Heart left ventricle (tissue), 13 donors: Measurements from ENCODE around the gene AMPD3.

Experiments
- POLR2A ChIP-seq, 2 donors: fragments of 450-650 bp; IDR thresholded peaks; one replicate each; pipeline ENCODE4 v1.6.1; 2017; ENCODE audit warnings: antibody characterized with exemption in 2 of 2, mild to moderate bottlenecking in 2 of 2, moderate library complexity in 2 of 2
- TF ChIP-seq, protein P1 (sequence below), 12 donors: fragments of 200-600 bp; sonication (generic) in 4 of 12; IDR thresholded peaks; one replicate each; pipeline versions ENCODE4 v1.5.0 to v1.8.0; 2018 to 2022; ENCODE audit warnings: antibody characterized with exemption in 12 of 12, mild to moderate bottlenecking in 5 of 12
- donor health status: ischemic (EF 13 %, LVEDD 7.1; RV severe dilation, severe dysfunction).
- donor health status: DM: no; HTN: yes; CAD: no.
- donor health status: DM: no; HTN: no; CAD: no.
- donor health status: ischemic (EF 25% LVEDD 6.9; RV normal size, moderate dysfunction).
- donor health status: ischemic (EF 25% LVEDD 5.7; RV mildly dilated, moderate dysfunction).
- donor health status: ischemic (EF 35%, LVEDD 5.7; RV mildly dilated, moderate dysfunction).
- donor health status: nonischemic (EF 11% LVEDD 7.7; RV severe dilation, severe dysfunction).
- donor health status: DM: yes; HTN: yes; CAD: no.
- donor health status: PGD.
- donor health status: ischemic (EF 29% LVEDD 5.4; RV normal size, mild dysfunction).
- donor health status: nonischemic (EF 23%, LVEDD 6.1; RV moderate dilation, normal function).

DNA sequence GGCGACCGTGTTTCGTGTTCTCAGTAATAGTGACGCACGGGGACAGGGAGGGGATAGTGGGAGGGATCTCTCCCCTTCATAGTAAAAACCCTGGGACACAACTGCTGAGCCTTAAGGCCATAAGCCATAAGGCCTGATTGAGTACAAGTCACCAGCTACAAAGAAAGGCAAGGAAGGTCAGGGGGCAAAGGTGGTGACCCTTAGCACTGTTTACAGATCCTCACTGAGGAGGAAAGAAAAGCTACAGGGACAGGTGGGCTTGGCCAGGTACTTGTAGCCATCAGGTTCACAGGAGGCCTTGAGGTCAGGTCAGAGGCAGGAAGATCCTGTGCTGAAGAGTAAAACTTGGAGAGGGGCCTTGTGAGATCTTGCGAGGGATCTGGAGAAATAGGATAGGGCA is 15.1 kb upstream of the AMPD3 start:
- TF ChIP-seq, protein P1, sequence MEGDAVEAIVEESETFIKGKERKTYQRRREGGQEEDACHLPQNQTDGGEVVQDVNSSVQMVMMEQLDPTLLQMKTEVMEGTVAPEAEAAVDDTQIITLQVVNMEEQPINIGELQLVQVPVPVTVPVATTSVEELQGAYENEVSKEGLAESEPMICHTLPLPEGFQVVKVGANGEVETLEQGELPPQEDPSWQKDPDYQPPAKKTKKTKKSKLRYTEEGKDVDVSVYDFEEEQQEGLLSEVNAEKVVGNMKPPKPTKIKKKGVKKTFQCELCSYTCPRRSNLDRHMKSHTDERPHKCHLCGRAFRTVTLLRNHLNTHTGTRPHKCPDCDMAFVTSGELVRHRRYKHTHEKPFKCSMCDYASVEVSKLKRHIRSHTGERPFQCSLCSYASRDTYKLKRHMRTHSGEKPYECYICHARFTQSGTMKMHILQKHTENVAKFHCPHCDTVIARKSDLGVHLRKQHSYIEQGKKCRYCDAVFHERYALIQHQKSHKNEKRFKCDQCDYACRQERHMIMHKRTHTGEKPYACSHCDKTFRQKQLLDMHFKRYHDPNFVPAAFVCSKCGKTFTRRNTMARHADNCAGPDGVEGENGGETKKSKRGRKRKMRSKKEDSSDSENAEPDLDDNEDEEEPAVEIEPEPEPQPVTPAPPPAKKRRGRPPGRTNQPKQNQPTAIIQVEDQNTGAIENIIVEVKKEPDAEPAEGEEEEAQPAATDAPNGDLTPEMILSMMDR (IDR thresholded peaks at IDR 0.05) = no peak
- TF ChIP-seq POLR2A (IDR thresholded peaks at IDR 0.05) = no peak
